Adrenal gland (tissue), 12 donors: Measurements from ENCODE around the gene CEACAM18. TPM values are rescaled to one million over a fixed set of nuclear protein-coding genes. Genes with fewer than 3 reads are reported as not detected.

Source experiments
- DNase-seq, 7 donors: peaks; one replicate each; pipeline ENCODE4 v3.0.0-alpha.2; 2019 to 2020
- H3K27ac ChIP-seq, 5 donors: fragments of 200-600 bp; sonication (generic) in 4 of 5; 1 replicate in 3 of 5; 2 replicates in 2 of 5; pipeline versions ENCODE4 v1.5.1 to v1.8.0; 2016 to 2020; ENCODE audit warnings: mild to moderate bottlenecking in 1 of 5
- H3K27me3 ChIP-seq: fragments of 200-600 bp; 2 replicates; pipeline ENCODE4 v1.8.0; 2021
- H3K36me3 ChIP-seq, 2 donors: fragments of 200-600 bp; replicated peaks in 1 of 2; 1 replicate in 1 of 2; 2 replicates in 1 of 2; pipeline versions ENCODE4 v1.5.1 to v1.8.0; 2018 to 2022
- H3K4me1 ChIP-seq, 2 donors: fragments of 200-600 bp; replicated peaks in 1 of 2; 1 replicate in 1 of 2; 2 replicates in 1 of 2; pipeline versions ENCODE4 v1.5.1 to v1.8.0; 2018 to 2021
- H3K4me3 ChIP-seq, 4 donors: fragments of 200-600 bp; sonication (generic) in 3 of 4; one replicate each; pipeline ENCODE4 v1.5.1; 2016 to 2018
- H3K9me3 ChIP-seq, 3 donors: fragments of 200-600 bp; sonication (generic) in 1 of 3; replicated peaks in 1 of 3; 1 replicate in 2 of 3; 2 replicates in 1 of 3; pipeline versions ENCODE4 v1.5.1 to v1.8.0; 2016 to 2021
- CTCF ChIP-seq, 6 experiments: fragments of 450-650 bp in 4 of 6; fragments of 200-600 bp in 2 of 6; sonication (generic) in 1 of 6; IDR thresholded peaks; 1 replicate in 5 of 6; 2 replicates in 1 of 6; pipeline versions ENCODE4 v1.5.1 to v1.8.0; 2016 to 2021; ENCODE audit warnings: antibody characterized with exemption in 6 of 6, mild to moderate bottlenecking in 2 of 6, moderate library complexity in 1 of 6
- POLR2A ChIP-seq, 2 donors: fragments of 450-650 bp; IDR thresholded peaks; one replicate each; pipeline ENCODE4 v1.6.1; 2017; ENCODE audit warnings: antibody characterized with exemption in 2 of 2, mild to moderate bottlenecking in 2 of 2, moderate library complexity in 1 of 2
- WGBS, 4 donors: extraction: QIAGEN DNeasy Blood & Tissue Kit in 2 of 4; methylation state at CpG; one replicate each; pipeline versions ENCODE4 v1.1.5 to v1.1.7; 2013 to 2017; 5-methylcytosine and 5-hydroxymethylcytosine counted together
- intact Hi-C, 2 donors: fragments of 100-400 bp; cut with DNase I; formaldehyde crosslinking; loops; one replicate each; pipeline versions ENCODE4 v1.14.1 to v1.15.0; 2022 to 2023
- polyA plus RNA-seq, 3 donors: library from polyadenylated mRNA; stranded (reverse); fragments of 200-250 nt in 2 of 3; fragments of 350-450 nt in 1 of 3; fragmentation: Illumina TruSeq in 1 of 3; extraction: RNeasy Lipid Tissue Mini Kit (QIAGEN cat#74804) in 1 of 3; gene quantifications; one replicate each; pipeline ENCODE4 v1.2.3, GENCODE V29; 2013 to 2014
- total RNA-seq, 9 donors: library from RNA; depleted of rRNA in 4 of 9; stranded (reverse); fragments of >200 nt in 4 of 9; fragments of 120-200 nt in 1 of 9; fragmentation: NEBNext Ultra II Directional in 1 of 9; extraction: Animal tissue kit (Norgen Biotek cat#: 25700) in 1 of 9; gene quantifications; one replicate each; pipeline versions ENCODE4 v1.1.0 to v1.2.4, GENCODE V29; 2013 to 2023
- donor health status: healthy with polysubstance abuse.
- donor health status: Bipolar disorder and iron deficiency.
- donor health status: DM: yes; HTN: yes; CAD: no.
- donor health status: DM: no; HTN: no; CAD: no.
- donor health status: DM: no; HTN: no; CAD: no.
- donor health status: DM: yes; HTN: yes; CAD: no.

CEACAM18 gene
- total and polyA plus RNA-seq, 12 donors, result not detected

GRCh38 chr19:51477344-51477743 lies 995 bp upstream of the CEACAM18 start:
- intact Hi-C loops, result no loop called here
- no peaks in the 10 kb centered on the region for H3K4me1 ChIP-seq
- H3K36me3 ChIP-seq, result no peaks in the 10 kb centered on the region
- no peak for DNase-seq
- no peak overlapping the region for H3K4me3 ChIP-seq
- H3K27me3 ChIP-seq, result peaks cover 10% of the 10 kb centered on the region
- 56 to 62% (median 62%) methylated on average over 5 of the region's 5 CpGs for WGBS, 4 donors
- H3K9me3 ChIP-seq, result no peaks in the 10 kb centered on the region
- H3K27ac ChIP-seq, result no peak overlapping the region
- no peak for TF ChIP-seq POLR2A (IDR thresholded peaks at IDR 0.05)
- TF ChIP-seq CTCF (IDR thresholded peaks at IDR 0.05), result no peak

- Histone ChIP-seq H3K4me3 (no peak overlapping the region), H3K27ac (no peak overlapping the region), H3K9me3 (no peaks in the 10 kb centered on the region), H3K4me1 (no peaks in the 10 kb centered on the region), H3K27me3 (peaks cover 10% of the 10 kb centered on the region), H3K36me3 (no peaks in the 10 kb centered on the region)
- 74 to 87% (median 77%) methylated on average over 12 of the region's 12 CpGs for WGBS, 4 donors
- no peak for TF ChIP-seq POLR2A (IDR thresholded peaks at IDR 0.05)
- intact Hi-C loops, result loop anchor here in 1 of 2 donors (2.0 kb wide), 1 partner anchor 169 kb away; no protein-coding TSS in a partner anchor
- DNase-seq, result peak in 1 of 7 donors; percentile 9
Measured at GRCh38 chr19:51479531-51480331, 1.4 kb downstream of the CEACAM18 start.

GRCh38 chr19:51480590-51480989 lies 2.3 kb downstream of the CEACAM18 start:
- Histone ChIP-seq H3K27me3 (peaks cover 13% of the 10 kb centered on the region), H3K4me3 (no peak overlapping the region), H3K36me3 (no peaks in the 10 kb centered on the region), H3K27ac (no peak overlapping the region), H3K9me3 (no peaks in the 10 kb centered on the region), H3K4me1 (no peaks in the 10 kb centered on the region)
- 28 to 39% (median 34%) methylated on average over 8 of the region's 8 CpGs for WGBS, 4 donors
- intact Hi-C loops, result no loop called here
- DNase-seq, result peak in 1 of 7 donors; percentile 17
- no peak for TF ChIP-seq POLR2A (IDR thresholded peaks at IDR 0.05)
- TF ChIP-seq CTCF (IDR thresholded peaks at IDR 0.05), result no peak

- H3K9me3 ChIP-seq, result no peaks in the 10 kb centered on the region
- H3K27ac ChIP-seq, result no peak overlapping the region
- no peaks in the 10 kb centered on the region for H3K4me1 ChIP-seq
- TF ChIP-seq CTCF (IDR thresholded peaks at IDR 0.05) (no peak), POLR2A (IDR thresholded peaks at IDR 0.05) (no peak)
- no peaks in the 10 kb centered on the region for H3K36me3 ChIP-seq
- H3K27me3 ChIP-seq, result peaks cover 3% of the 10 kb centered on the region
- H3K4me3 ChIP-seq, result no peak overlapping the region
- intact Hi-C loops, result no loop called here
- WGBS, 4 donors, result 58 to 79% (median 74%) methylated on average over 3 to 5 of the region's 5 CpGs
- no peak for DNase-seq
Measured at GRCh38 chr19:51485960-51486660, 7.8 kb downstream of the CEACAM18 start.
